Astrocyte of the cerebellum (primary cell): ENCODE measurements around the gene RFFL.

ENCODE experiments used
- DNase-seq: peaks from one replicate; pipeline ENCODE4 v3.0.0-alpha.2; 2011; ENCODE audit warnings: low read depth
- H3K4me3 ChIP-seq: 2 replicates; pipeline ENCODE4 v1.5.1; 2011; ENCODE audit warnings: mild to moderate bottlenecking, low read depth, low read length, moderate library complexity
- in situ Hi-C: cut with HindIII; loops from 2 replicates; pipeline ENCODE4 v1.10.0; 2017; ENCODE audit warnings: low sequenced_read_pairs
- TF ChIP-seq, protein P1 (sequence below): IDR thresholded peaks from 2 replicates; pipeline ENCODE4 v1.5.1; 2012; ENCODE audit warnings: low read length, low read depth, moderate library complexity, mild to moderate bottlenecking; ENCODE audit errors: missing control alignments

Gene RFFL

GRCh38 chr17:35073183-35073790 lies 9.8 kb upstream of the RFFL start:
- H3K4me3 ChIP-seq, result no peak overlapping the region
- no peak for DNase-seq
- TF ChIP-seq, protein P1, sequence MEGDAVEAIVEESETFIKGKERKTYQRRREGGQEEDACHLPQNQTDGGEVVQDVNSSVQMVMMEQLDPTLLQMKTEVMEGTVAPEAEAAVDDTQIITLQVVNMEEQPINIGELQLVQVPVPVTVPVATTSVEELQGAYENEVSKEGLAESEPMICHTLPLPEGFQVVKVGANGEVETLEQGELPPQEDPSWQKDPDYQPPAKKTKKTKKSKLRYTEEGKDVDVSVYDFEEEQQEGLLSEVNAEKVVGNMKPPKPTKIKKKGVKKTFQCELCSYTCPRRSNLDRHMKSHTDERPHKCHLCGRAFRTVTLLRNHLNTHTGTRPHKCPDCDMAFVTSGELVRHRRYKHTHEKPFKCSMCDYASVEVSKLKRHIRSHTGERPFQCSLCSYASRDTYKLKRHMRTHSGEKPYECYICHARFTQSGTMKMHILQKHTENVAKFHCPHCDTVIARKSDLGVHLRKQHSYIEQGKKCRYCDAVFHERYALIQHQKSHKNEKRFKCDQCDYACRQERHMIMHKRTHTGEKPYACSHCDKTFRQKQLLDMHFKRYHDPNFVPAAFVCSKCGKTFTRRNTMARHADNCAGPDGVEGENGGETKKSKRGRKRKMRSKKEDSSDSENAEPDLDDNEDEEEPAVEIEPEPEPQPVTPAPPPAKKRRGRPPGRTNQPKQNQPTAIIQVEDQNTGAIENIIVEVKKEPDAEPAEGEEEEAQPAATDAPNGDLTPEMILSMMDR, result no peak
- in situ Hi-C loops, result no loop called here

DNA sequence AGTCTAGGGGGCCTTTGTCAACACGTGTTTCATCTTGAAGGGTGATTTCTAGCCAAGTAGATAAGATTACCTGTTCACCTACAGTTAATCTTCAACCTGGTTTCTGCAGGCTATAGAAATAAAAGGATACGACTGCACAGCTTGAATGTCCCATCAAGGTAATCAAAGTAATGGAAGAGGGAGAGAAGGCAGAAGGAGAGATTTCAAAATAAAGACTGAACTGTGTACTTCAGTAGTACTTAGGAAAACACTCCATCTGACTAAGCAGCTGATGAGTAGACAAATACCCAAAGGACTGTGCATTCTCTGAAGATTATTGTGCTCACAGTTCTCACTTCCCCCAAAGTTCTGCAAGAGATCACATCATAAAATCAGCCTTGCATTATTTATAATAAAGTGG lies 5.8 kb upstream of the RFFL start:
- TF ChIP-seq, protein P1, result no peak
- H3K4me3 ChIP-seq, result no peak overlapping the region
- DNase-seq, result no peak
- in situ Hi-C loops, result no loop called here

DNA sequence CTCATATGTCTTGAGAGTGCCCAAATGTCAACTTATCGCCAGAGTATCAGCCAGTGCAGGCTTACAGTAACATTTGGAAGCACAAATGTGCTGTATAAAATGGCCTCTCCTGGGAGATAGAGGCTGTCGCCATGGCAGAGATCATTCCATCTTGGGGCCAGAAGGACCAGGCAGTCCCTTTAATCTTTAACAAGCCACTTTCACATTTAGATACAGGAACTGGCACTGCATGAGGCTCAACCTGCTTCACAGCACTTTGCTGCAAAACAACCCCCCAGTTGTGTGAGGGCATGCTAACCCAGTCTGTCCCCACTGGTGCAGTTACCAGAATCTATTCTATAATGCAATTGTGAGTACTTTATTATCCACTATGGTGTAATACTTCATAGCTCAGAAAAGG lies 4.7 kb upstream of the RFFL start:
- in situ Hi-C loops, result no loop called here
- TF ChIP-seq, protein P1, result no peak
- no peak for DNase-seq
- no peak overlapping the region for H3K4me3 ChIP-seq

DNA sequence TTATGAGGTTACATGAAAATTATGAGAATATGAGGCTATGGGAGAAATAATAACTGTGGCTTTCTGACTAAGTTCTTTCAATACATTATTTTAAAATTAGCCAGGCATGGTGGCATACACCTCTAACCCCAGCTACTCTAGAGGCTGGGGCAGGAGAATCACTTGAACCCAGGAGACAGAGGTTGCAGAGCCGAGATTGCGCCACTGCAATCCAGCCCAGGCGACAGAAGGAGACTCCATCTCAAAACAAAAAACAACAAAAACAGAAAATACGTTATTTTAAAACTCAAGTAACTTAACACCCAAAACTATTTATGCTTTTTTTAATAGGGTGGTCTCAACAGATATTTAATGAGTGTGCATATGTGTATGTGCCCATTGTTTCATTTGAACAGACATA lies 2.4 kb upstream of the RFFL start:
- in situ Hi-C loops, result no loop called here
- TF ChIP-seq, protein P1, result no peak
- H3K4me3 ChIP-seq, result no peak overlapping the region
- no peak for DNase-seq

DNA sequence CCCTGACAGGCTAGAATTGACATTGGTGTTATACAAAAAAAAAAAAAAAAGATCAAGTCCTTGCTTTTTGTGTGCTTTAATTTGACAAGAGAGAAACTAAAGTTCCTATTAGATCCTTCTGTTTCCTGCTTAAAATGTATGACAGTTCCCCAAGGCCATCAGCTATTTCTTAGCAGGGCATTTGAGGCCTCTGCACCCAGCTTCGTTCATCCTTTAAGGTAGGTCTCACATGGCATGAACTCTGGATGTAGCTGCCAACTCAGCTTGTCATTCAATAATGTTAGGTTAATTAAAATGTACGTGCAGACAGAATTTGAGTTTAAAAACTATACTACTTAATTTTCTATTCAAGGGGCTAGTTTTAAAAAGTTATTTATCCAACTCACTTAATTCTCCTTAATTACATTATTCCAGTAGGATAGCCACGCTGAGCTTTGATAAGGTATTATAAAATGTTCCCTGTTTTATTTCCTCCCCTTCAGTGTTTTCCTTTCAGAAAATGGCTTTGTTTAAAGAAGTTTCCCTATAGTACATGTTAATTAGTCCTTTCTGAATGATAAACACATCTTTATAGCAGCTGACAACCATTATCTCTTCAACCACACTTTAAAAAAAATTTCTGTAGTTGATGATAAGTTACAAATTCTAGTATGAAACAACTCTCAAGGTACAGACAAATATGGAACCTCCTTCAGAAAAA lies 1.2 kb upstream of the RFFL start:
- no peak overlapping the region for H3K4me3 ChIP-seq
- in situ Hi-C loops, result no loop called here
- DNase-seq, result no peak
- TF ChIP-seq, protein P1, result no peak

GRCh38 chr17:35062308-35062707 lies 1.2 kb downstream of the RFFL start:
- in situ Hi-C loops, result no loop called here
- TF ChIP-seq, protein P1, result no peak
- no peak for DNase-seq
- H3K4me3 ChIP-seq, result no peak overlapping the region
